GM12872 (cell line): ENCODE data around the gene CMC1.

Experiments used
- CTCF ChIP-seq: IDR thresholded peaks from 3 replicates; pipeline ENCODE4 v1.5.1; 2011; ENCODE audit warnings: low read depth, mild to moderate bottlenecking, low read length, moderate library complexity; ENCODE audit not compliant: insufficient read depth

Gene CMC1

GRCh38 chr3:28232659-28233058 is 8.8 kb upstream of the CMC1 start:
- no peak for TF ChIP-seq CTCF

- no peak for TF ChIP-seq CTCF
Observed at GRCh38 chr3:28234454-28234853, 7.0 kb upstream of the CMC1 start.

GRCh38 chr3:28239108-28239507 is 2.3 kb upstream of the CMC1 start:
- TF ChIP-seq CTCF: no peak

GRCh38 chr3:28240441-28240840 is 978 bp upstream of the CMC1 start:
- TF ChIP-seq CTCF: no peak

- no peak for TF ChIP-seq CTCF
Observed at GRCh38 chr3:28242519-28242918, 1.1 kb downstream of the CMC1 start.

- no peak for TF ChIP-seq CTCF
Observed at GRCh38 chr3:28243424-28244106, 2.1 kb downstream of the CMC1 start.

- no peak for TF ChIP-seq CTCF
Observed at GRCh38 chr3:28244491-28244890, 3.1 kb downstream of the CMC1 start.
